GM23338 (cell line): ENCODE results near the gene ADD3.

Source experiments
- EZH2 ChIP-seq: fragments of 200-600 bp; sonication (generic); IDR thresholded peaks from one replicate; pipeline ENCODE4 v1.8.0; 2017; ENCODE audit warnings: antibody characterized with exemption, mild to moderate bottlenecking, low read depth; ENCODE audit not compliant: unreplicated experiment
- EZH2phosphoT487 ChIP-seq: fragments of 200-600 bp; sonication (generic); IDR thresholded peaks from one replicate; pipeline ENCODE4 v1.8.1; 2018; ENCODE audit warnings: antibody characterized with exemption; ENCODE audit not compliant: unreplicated experiment
- ZNF114 ChIP-seq: fragments of 250-450 bp; sonication (Bioruptor Pico); IDR thresholded peaks from 2 replicates; pipeline ENCODE4 v1.5.0; 2020; ENCODE audit warnings: mild to moderate bottlenecking, moderate library complexity
- ZNF331 ChIP-seq: fragments of 250-450 bp; sonication (Bioruptor Pico); IDR thresholded peaks from 2 replicates; pipeline ENCODE4 v1.5.0; 2020; ENCODE audit warnings: low read depth, mild to moderate bottlenecking, moderate library complexity
- TF ChIP-seq, protein P1 (sequence below), 2 experiments: fragments of 200-600 bp in 1 of 2; sonication (generic) in 1 of 2; conservative IDR thresholded peaks; 2 replicates each; pipeline versions ENCODE4 v1.5.1 to v1.6.1; 2016 to 2017; ENCODE audit warnings: antibody characterized with exemption in 2 of 2, low read depth in 2 of 2, mild to moderate bottlenecking in 2 of 2, moderate library complexity in 1 of 2
- TF ChIP-seq, protein P2 (sequence below): IDR thresholded peaks from one replicate; pipeline ENCODE4 v1.6.1; 2018; ENCODE audit warnings: antibody characterized with exemption; ENCODE audit not compliant: unreplicated experiment

DNA sequence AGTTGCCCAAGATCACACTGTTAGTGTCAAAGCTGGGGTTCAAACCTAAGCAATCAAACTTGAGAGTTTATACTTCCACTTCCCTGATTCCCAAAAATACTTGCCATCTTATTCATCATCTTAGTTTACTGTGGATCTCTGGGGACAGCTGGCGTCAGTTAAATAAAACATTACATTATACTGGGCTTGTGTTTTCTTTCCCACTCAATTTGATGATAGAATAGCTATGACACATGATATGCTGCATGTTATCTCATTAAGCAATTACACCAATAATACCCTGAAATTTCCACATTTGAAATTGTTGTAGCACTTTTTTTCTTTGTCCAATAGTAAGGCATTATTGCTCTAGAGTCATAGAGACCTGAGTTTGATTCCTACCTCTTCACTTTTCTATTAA, 136.7 kb downstream of the ADD3 start:
- TF ChIP-seq, protein P1, sequence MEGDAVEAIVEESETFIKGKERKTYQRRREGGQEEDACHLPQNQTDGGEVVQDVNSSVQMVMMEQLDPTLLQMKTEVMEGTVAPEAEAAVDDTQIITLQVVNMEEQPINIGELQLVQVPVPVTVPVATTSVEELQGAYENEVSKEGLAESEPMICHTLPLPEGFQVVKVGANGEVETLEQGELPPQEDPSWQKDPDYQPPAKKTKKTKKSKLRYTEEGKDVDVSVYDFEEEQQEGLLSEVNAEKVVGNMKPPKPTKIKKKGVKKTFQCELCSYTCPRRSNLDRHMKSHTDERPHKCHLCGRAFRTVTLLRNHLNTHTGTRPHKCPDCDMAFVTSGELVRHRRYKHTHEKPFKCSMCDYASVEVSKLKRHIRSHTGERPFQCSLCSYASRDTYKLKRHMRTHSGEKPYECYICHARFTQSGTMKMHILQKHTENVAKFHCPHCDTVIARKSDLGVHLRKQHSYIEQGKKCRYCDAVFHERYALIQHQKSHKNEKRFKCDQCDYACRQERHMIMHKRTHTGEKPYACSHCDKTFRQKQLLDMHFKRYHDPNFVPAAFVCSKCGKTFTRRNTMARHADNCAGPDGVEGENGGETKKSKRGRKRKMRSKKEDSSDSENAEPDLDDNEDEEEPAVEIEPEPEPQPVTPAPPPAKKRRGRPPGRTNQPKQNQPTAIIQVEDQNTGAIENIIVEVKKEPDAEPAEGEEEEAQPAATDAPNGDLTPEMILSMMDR (conservative IDR thresholded peaks at IDR 0.05; ENCODE audit: low read depth in 2 of 2), result no peak
- no peak for TF ChIP-seq EZH2phosphoT487
- TF ChIP-seq EZH2, result no peak
- no peak for TF ChIP-seq ZNF331 (CRISPR knock-in tag)
- no peak for TF ChIP-seq ZNF114 (CRISPR knock-in tag)
- TF ChIP-seq, protein P2, sequence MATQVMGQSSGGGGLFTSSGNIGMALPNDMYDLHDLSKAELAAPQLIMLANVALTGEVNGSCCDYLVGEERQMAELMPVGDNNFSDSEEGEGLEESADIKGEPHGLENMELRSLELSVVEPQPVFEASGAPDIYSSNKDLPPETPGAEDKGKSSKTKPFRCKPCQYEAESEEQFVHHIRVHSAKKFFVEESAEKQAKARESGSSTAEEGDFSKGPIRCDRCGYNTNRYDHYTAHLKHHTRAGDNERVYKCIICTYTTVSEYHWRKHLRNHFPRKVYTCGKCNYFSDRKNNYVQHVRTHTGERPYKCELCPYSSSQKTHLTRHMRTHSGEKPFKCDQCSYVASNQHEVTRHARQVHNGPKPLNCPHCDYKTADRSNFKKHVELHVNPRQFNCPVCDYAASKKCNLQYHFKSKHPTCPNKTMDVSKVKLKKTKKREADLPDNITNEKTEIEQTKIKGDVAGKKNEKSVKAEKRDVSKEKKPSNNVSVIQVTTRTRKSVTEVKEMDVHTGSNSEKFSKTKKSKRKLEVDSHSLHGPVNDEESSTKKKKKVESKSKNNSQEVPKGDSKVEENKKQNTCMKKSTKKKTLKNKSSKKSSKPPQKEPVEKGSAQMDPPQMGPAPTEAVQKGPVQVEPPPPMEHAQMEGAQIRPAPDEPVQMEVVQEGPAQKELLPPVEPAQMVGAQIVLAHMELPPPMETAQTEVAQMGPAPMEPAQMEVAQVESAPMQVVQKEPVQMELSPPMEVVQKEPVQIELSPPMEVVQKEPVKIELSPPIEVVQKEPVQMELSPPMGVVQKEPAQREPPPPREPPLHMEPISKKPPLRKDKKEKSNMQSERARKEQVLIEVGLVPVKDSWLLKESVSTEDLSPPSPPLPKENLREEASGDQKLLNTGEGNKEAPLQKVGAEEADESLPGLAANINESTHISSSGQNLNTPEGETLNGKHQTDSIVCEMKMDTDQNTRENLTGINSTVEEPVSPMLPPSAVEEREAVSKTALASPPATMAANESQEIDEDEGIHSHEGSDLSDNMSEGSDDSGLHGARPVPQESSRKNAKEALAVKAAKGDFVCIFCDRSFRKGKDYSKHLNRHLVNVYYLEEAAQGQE, result no peak
